GM19351 (cell line): Measurements from ENCODE around the gene PIBF1.
"Not testable (repeated sequence)": the region's sequence is repeated elsewhere in the genome, so short reads cannot be mapped to it uniquely, and the experiment has no call there.

Experiments
- ATAC-seq: cut with Tn5 transposase; IDR thresholded peaks from one replicate; pipeline ENCODE4 v1.9.1; 2021; ENCODE audit warnings: mild to moderate bottlenecking, moderate library complexity; ENCODE audit not compliant: unreplicated experiment

Gene PIBF1

GRCh38 chr13:72998012-72998411, 216.1 kb downstream of the PIBF1 start:
- ATAC-seq: no peak

- peak; percentile 70 for ATAC-seq
Measured at GRCh38 chr13:73000027-73000674, 218.2 kb downstream of the PIBF1 start.

- no peak for ATAC-seq
Measured at GRCh38 chr13:73001971-73002370, 220.0 kb downstream of the PIBF1 start.

GRCh38 chr13:73011751-73012150, 229.8 kb downstream of the PIBF1 start:
- ATAC-seq: no peak

GRCh38 chr13:73015805-73016204, 233.9 kb downstream of the PIBF1 start:
- no peak for ATAC-seq

- ATAC-seq: no peak
Measured at GRCh38 chr13:73018336-73018735, 236.4 kb downstream of the PIBF1 start.

GRCh38 chr13:73025217-73026012, 243.5 kb downstream of the PIBF1 start:
- ATAC-seq: peak; percentile 57

- ATAC-seq: no peak
Measured at GRCh38 chr13:73034901-73035300, 253.0 kb downstream of the PIBF1 start.

GRCh38 chr13:73035660-73036059, 253.7 kb downstream of the PIBF1 start:
- ATAC-seq: no peak

- no peak for ATAC-seq
Measured at GRCh38 chr13:73036566-73036965, 254.6 kb downstream of the PIBF1 start.

- ATAC-seq: no peak
Measured at GRCh38 chr13:73038064-73038463, 256.1 kb downstream of the PIBF1 start.

- no peak for ATAC-seq
Measured at GRCh38 chr13:73039201-73040108, 257.5 kb downstream of the PIBF1 start.

- ATAC-seq: no peak
Measured at GRCh38 chr13:73040484-73040883, 258.6 kb downstream of the PIBF1 start.

GRCh38 chr13:73040968-73041596, 259.1 kb downstream of the PIBF1 start:
- ATAC-seq: no peak

- no peak for ATAC-seq
Measured at GRCh38 chr13:73045031-73045430, 263.1 kb downstream of the PIBF1 start.

- ATAC-seq: not testable (repeated sequence)
Measured at GRCh38 chr13:73048615-73049014, 266.7 kb downstream of the PIBF1 start.

GRCh38 chr13:73054712-73055111, 272.8 kb downstream of the PIBF1 start:
- ATAC-seq: no peak

GRCh38 chr13:73055813-73056564, 274.1 kb downstream of the PIBF1 start:
- no peak for ATAC-seq

GRCh38 chr13:73056565-73056962, 274.6 kb downstream of the PIBF1 start:
- no peak for ATAC-seq
